Measurements from ENCODE around the gene THRA.
A peak's percentile ranks its signal among the peaks of the same experiment; 100 is the strongest.

Gene THRA

GRCh38 chr17:40098846-40099618, 36.3 kb downstream of the THRA start:
- DNase-seq (ENCODE audit: low read depth in 2 of 3, low spot score in 1 of 3), result peak; percentile 98 to 99 (median 98)

- DNase-seq (ENCODE audit: low read depth in 2 of 3, low spot score in 1 of 3), result no peak
Observed at GRCh38 chr17:40099619-40100418, 37.1 kb downstream of the THRA start.

GRCh38 chr17:40100419-40100668, 37.6 kb downstream of the THRA start, which contains the start of gene NR1D1:
NR1D1 (minus strand) TSS chr17:40100589; CDS start chr17:40100094, 495 bp downstream.
- DNase-seq (ENCODE audit: low read depth in 2 of 3, low spot score in 1 of 3), result no peak

GRCh38 chr17:40100669-40101366, 38.1 kb downstream of the THRA start:
- DNase-seq (ENCODE audit: low read depth in 2 of 3, low spot score in 1 of 3), result peak; percentile 83 to 90 (median 89)

- no peak for DNase-seq (ENCODE audit: low read depth in 2 of 3, low spot score in 1 of 3)
Observed at GRCh38 chr17:40101367-40102210, 38.8 kb downstream of the THRA start.

- no peak for DNase-seq (ENCODE audit: low read depth in 2 of 3, low spot score in 1 of 3)
Observed at GRCh38 chr17:40103071-40103661, 40.4 kb downstream of the THRA start.

GRCh38 chr17:40103688-40104087, 40.9 kb downstream of the THRA start:
- no peak for DNase-seq (ENCODE audit: low read depth in 2 of 3, low spot score in 1 of 3)

GRCh38 chr17:40104594-40105486, 42.1 kb downstream of the THRA start:
- no peak for DNase-seq (ENCODE audit: low read depth in 2 of 3, low spot score in 1 of 3)

- no peak for DNase-seq (ENCODE audit: low read depth in 2 of 3, low spot score in 1 of 3)
Observed at GRCh38 chr17:40105861-40106759, 43.3 kb downstream of the THRA start.

GRCh38 chr17:40106760-40107521, 44.2 kb downstream of the THRA start:
- no peak for DNase-seq (ENCODE audit: low read depth in 2 of 3, low spot score in 1 of 3)

GRCh38 chr17:40107522-40108174, 44.9 kb downstream of the THRA start:
- no peak for DNase-seq (ENCODE audit: low read depth in 2 of 3, low spot score in 1 of 3)

- DNase-seq (ENCODE audit: low read depth in 2 of 3, low spot score in 1 of 3), result no peak
Observed at GRCh38 chr17:40108970-40109824, 46.4 kb downstream of the THRA start.

- DNase-seq (ENCODE audit: low read depth in 2 of 3, low spot score in 1 of 3), result no peak
Observed at GRCh38 chr17:40110026-40110845, 47.5 kb downstream of the THRA start.

- DNase-seq (ENCODE audit: low read depth in 2 of 3, low spot score in 1 of 3), result peak in 1 of 3 donors; percentile 64
Observed at GRCh38 chr17:40111221-40112128, 48.7 kb downstream of the THRA start.

Data from stimulated activated CD4-positive, alpha-beta T cell treated with anti-CD3 and anti-CD28 coated beads, Interleukin-12 subunit alpha, Interleukin-12 subunit beta, amount 100 ng/mL, for 48 hours (primary cell).